GM21723 (cell line): Measurements from ENCODE around the gene RBMS3.
"Not testable (repeated sequence)": the region's sequence is repeated elsewhere in the genome, so short reads cannot be mapped to it uniquely, and the experiment has no call there.

Source experiments
- ATAC-seq: cut with Tn5 transposase; IDR thresholded peaks from one replicate; pipeline ENCODE4 v1.9.1; 2021; ENCODE audit warnings: mild to moderate bottlenecking, moderate library complexity; ENCODE audit not compliant: unreplicated experiment

Gene RBMS3

DNA sequence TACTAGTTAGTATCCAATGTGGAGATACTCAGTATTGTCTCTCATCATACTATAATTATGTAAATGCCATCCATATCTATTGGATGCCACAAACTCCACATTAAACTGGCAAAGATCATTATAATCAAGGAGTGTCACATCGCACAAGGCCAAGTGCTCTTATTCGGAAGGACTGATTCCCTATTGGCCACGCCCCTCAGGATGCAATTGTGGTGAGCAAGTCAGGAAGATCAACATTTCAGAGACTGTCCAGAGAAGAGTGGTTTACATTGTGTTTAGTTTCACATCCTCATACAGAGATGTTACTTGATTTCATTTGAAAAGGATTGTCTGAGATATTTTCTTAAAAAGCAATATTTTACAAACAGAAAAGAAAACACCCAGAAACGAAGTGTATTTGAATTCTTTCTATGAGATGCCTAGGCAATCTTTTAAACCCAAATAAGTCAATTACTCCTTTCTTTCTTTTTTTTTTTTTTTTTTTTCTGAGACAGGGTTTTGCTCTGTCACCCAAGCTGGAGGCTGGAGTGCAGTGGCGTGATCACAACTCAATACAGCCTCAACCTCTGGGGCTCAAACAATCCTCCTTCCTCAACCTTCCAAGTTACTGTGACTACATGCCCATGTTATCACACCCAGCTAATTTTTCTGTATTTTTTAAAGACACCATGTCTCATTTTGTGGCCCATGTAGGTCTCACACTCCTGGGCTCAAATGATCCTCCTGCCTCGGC, 369.1 kb downstream of the RBMS3 start:
- peak; percentile 93 for ATAC-seq

DNA sequence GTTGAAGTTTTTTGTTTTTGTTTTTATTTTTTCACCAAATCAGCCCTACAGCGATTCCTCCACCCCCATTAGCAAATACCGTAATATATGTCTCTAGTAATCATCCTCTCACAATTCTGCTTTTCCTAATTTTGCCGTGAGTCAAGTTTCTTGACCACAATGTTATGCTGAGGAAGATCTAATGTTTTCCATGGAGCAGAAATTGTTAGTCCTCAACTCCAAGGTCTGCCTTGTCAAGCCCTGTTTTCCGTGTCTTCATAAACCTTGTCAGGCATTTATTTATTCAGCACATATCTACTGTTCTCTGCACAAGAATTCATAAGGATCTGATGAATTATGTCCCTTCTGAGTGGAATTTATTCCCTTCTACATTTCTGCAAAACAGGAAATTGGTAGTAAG, 372.8 kb downstream of the RBMS3 start:
- ATAC-seq: no peak

GRCh38 chr3:29655015-29655747, 374.3 kb downstream of the RBMS3 start:
- no peak for ATAC-seq

GRCh38 chr3:29665688-29666087, 384.8 kb downstream of the RBMS3 start:
- ATAC-seq: no peak

DNA sequence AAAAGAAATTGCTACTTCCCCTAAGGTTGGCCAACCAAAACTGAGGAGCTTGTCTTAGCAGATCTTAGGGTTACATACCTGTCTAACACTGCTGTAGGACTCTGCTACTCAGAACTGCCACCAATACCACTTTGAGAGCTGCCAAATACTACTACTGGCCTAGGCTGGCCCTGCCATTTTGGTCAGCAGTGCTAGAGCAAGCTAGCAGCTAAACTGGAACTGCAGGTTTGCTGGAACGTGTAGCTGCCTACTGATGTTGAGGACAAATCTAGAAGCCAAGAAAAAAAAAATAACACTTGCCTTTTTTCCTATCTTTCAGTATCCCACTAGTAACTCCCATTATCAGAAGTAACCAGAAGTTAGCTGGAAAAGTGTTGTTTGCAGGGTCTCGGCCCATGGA, 387.4 kb downstream of the RBMS3 start:
- ATAC-seq: no peak

DNA sequence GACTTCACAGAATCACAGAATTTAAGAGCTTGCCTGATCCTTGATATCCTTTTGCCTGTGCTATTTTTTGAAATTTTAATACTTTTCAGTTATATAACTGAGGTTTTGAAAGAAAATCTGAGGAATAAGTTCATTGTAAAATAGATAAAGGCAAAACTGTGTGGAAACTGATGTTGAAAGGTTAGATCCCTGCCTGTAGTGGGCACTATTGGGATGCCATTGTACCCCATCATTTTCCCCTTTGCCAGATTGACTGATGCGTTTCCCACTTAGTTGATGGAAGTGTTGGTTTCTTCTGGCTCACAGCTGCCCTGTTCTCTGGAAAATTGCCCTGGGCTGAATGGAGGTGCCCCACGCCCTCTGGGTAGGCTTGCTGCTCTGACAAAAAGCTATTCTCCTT, 387.9 kb downstream of the RBMS3 start:
- ATAC-seq: no peak

DNA sequence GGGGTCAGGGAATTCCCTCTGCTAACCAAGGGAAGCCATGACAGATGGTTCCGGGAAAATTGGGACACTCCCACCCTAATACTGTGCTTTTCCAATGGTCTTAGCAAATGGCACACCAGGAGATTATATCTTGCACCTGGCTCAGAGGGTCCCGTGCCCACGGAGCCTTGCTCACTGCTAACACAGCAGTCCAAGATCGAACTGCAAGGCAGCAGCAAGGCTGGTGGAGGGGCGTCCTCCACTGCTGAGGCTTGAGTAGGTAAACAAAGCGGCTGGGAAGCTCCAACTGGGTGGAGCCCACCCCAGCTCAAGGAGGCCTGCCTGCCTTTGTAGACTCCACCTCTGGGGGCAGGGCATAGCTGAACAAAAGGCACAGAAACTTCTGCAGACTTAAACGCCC, 389.6 kb downstream of the RBMS3 start:
- ATAC-seq: not testable (repeated sequence)

DNA sequence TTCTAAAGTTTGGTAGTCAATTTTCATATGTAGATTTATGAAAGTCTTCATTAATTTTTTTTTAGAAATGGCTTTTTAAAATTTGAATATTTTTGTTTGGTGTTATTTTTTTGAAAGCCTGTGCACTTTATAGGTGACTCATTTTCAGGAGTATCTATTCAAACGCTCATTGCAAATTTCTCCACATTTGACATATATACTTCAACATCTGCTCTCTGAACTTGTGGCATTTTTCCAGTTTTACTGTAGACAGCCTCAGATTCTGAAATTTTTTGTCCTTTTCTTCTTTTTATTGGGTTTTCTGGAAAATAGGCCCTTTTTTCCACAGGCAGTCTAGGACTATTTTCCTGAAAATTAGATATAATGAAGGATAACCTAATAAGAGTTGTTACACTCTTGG, 396.6 kb downstream of the RBMS3 start:
- ATAC-seq: no peak

- ATAC-seq: no peak
These were observed 399.1 kb downstream of the RBMS3 start for GRCh38 chr3:29679944-29680343.

DNA sequence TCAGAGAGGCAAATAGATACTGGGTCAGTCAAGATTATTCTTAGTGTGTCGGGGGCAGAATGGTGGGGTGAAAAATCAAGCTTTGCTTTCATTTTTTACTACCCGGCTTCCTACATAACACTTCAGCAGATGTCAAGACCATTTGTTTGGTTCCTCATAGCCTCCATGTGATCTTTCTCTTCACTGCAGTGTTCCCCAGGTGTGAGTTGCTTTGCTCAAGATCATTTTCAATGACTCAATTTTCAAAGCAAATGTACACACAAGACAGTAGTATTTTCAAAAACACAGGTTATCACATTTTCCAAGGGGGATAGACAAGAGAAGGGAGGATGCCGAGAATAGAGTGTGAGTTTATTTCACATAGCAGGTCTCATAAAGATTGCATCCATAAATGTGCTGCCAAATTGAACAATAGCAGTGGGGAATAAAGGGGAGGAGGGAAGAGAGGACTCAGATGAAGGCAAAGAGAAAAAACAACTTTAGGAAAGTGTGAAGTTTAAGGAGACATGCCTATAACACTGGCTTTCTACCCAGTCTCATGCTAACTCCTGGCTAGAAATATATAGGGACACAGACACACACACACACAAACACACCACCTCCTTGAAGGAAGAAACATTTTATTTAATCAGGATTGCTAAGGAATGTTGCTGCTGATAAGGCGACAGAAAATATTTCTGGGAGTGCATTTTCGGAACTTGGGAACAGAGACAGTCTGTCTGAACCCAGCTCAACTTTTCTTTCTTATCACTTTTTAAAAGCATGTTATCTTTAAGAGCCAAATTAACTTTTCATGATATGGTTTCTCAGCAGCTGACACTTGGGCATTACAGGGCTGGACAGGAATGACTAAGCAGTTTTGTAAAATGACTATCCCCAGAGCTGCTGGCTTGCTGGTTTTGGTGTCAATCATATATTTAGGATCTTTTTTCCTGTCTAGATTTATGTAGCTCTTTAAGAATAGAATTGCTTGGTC, 402.4 kb downstream of the RBMS3 start:
- ATAC-seq: peak; percentile 53

GRCh38 chr3:29686889-29687592, 406.2 kb downstream of the RBMS3 start:
- ATAC-seq: peak; percentile 98

DNA sequence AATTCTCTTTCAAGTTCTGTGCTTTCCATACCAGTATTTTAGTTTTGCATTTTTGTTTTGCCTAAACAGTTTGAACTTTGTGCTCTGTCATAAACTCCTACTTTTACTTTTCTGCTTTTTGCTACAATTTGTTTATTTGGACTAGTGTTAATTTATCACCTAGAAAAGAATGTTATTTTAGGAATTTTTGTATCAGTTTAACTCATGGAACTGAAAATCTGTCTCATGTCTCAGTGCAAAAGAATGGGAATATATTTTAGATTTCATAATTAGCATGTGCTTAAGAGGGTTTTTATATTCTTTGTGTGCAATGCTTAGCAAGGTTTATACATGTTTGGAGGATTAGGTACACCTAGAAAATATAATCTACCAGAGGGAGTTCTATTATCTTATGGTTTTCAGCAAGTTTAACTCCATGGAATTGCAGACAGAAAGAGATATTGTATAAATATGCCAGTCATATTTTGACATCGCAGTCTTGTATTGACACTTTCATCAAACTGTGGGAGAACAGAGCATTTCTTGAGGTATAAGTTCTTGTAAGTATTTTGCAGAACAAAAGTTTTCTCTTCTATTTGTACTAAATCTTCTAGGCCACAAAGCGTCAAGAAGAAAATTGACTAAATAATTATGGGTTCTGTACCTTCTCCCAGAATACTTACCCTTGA, 409.9 kb downstream of the RBMS3 start:
- no peak for ATAC-seq

DNA sequence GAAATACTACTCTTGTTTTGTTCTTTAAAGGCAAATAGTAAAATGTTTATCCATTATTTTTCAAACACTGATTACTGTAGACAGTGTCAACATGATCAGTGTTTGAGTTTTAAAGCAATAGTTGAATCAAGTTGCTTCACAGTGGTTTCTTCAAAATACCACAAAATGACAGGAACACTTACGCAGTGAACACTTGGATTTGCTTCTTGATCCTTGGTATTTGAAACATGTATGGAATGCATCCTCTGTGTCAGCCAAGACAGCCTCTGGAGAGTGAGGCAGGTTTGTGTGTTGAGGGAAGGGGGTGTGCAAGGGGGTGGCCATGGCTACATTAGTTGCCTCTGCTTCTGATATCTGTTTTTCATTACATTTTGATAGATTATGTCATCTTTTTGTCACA, 413.0 kb downstream of the RBMS3 start:
- no peak for ATAC-seq

DNA sequence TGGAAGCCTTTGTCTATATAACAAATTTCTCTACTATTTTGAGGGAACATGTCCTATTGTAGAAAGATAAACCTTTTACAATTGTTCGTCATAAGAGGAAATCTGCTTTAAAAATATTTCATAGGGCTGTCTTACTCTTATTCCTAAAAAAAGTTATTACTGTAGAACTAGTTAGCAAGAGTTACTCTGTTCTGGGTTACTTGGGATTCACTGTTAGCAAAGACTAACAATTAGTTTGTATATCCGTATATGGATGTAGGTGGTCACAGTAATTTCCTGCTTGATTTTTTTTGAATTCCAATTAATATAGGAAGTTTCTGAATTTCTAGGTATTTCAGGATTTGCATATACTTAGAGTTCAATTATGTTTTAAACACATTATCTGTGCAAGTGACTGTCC, 413.5 kb downstream of the RBMS3 start:
- ATAC-seq: no peak

DNA sequence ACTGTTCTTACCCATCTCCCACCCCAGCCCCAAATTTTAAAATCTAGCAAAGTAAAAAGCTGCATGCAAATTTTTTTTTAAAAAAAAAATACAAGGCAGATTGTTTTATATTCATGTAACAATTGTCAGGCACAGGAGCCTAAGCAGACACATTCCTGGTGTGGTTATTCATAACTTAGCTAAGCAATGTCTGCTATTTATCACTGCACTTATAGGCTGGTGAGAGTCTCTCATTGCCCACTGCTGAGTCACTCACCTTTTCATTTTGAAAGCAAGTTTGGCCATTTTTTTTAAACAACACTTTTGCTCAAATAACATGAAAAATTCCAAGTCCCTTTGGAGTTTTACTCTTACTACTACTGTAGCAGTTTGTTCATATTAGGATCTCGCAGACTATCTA, 413.9 kb downstream of the RBMS3 start:
- no peak for ATAC-seq

DNA sequence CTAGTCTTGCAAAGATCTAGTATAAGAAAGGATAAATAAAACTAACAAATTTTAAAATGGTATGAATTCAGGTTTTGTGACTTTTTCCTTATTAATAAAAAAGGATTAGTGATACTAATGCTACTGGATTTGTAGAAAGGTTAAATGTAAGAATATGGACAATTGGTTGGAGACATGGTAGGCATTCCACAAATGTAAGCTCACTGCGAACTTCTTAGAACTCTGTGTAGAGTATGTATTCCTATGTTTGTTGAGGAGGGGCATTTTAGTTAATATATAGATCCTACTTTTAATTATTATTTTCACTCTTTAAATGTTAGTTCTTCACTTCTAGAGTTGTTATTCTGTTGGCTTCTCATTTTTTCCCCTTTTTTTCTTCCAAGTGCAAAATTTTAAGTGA, 414.3 kb downstream of the RBMS3 start:
- no peak for ATAC-seq

DNA sequence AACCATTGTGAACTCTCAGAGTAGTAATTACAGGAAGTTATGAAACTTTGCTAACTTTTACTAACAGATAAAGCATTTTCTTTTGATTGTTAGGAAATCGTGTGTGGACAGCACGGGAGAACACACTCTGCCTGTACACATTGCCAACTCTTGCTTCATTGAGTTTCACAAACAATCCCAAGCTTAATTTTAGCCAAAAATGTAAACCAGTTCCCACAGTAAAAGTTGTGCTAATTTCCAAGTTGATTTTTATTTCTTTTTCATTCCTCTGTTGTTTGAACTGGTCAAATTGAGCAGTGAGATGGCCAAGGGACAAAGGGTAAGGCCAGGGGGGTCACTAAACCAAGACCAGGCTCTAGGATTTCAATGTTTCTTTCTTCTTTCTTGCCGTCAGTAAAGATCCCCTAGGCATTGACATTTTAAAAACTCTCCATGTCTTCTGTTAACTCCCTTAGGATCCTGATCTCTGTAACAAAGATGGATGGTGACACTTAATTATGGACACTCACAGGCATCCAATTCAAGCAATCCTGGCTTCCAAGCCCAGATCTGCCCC, 414.9 kb downstream of the RBMS3 start:
- ATAC-seq: no peak

GRCh38 chr3:29696311-29696710, 415.4 kb downstream of the RBMS3 start:
- ATAC-seq: no peak

DNA sequence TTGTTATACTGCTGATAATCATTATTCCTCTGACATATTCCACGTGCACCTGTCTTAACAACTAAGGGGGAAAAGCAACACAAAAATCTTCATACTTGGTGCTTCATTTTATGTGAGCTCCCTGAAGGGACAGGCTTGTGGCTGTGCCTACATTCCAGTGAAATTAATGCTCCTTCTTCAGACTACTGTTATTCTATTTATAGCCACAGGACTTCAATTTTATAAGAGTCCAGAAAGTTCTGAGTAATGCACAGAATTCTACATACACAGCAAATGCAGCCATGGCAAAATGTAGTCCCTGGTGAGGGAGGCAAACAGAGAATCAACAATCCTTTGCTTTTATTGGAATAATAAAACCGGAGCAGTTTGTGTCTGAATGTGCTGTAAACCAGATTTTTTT, 417.1 kb downstream of the RBMS3 start:
- ATAC-seq: no peak

DNA sequence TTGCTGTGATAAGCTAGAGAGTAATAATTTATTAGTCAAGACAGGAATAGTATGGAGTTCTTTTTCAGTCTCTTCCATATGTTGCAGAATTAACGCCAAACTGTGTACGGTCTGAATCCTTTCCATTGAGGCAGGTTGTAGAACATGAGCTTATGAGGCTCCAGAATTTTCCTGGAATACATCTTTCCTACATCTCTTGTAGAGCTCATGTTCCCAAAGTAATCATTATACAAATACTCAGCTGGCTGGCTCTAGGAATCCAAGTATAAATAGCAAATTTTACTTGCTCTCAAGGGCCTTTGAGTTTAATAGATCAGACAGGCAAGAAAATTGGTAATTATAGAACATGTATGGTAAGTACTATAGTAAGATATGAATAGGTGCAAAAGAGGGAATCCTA, 419.4 kb downstream of the RBMS3 start:
- ATAC-seq: no peak
